T-helper 17 cell (primary cell): ENCODE results near the gene KLHDC7B. TPM values are rescaled to one million over a fixed set of nuclear protein-coding genes. Genes with fewer than 3 reads are reported as not detected.
"Not testable (repeated sequence)": the region's sequence is repeated elsewhere in the genome, so short reads cannot be mapped to it uniquely, and the experiment has no call there.

Experiments used
- ATAC-seq: fragments of 150-1000 bp; cut with Tn5 transposase; 2 replicates; pipeline ENCODE4 v1.10.0; 2021; ENCODE audit warnings: mild to moderate bottlenecking, moderate library complexity
- DNase-seq, 3 donors: peaks; one replicate each; pipeline versions ENCODE4 v3.0.0 to v3.0.0-alpha.2; 2020 to 2021
- H3K9me3 ChIP-seq: one replicate; pipeline ENCODE4 v1.7.0; 2013; ENCODE audit warnings: low read length, mild to moderate bottlenecking; ENCODE audit not compliant: control insufficient read depth, poor library complexity, severe bottlenecking
- H3K27ac Mint-ChIP-seq: one replicate; pipeline ENCODE4 v1.8.0; 2022; ENCODE audit warnings: mild to moderate bottlenecking, moderate library complexity, mixed read lengths
- H3K27me3 Mint-ChIP-seq: one replicate; pipeline ENCODE4 v1.8.0; 2022; ENCODE audit warnings: mixed read lengths
- H3K36me3 Mint-ChIP-seq: one replicate; pipeline ENCODE4 v1.8.0; 2022; ENCODE audit warnings: low read depth, mixed read lengths
- H3K4me1 Mint-ChIP-seq: one replicate; pipeline ENCODE4 v1.8.0; 2022; ENCODE audit warnings: mild to moderate bottlenecking, mixed read lengths
- H3K4me3 Mint-ChIP-seq: one replicate; pipeline ENCODE4 v1.8.0; 2022; ENCODE audit warnings: mild to moderate bottlenecking, moderate library complexity, mixed read lengths
- total RNA-seq, 4 donors: library from RNA in 2 of 4; stranded (reverse) in 2 of 4; gene quantifications; one replicate each; pipeline ENCODE4 v1.2.3 and lab custom pipeline; 2022 to 2026

KLHDC7B gene
- total RNA-seq, 2 donors from 2014 or later: 3.8 to 5.1 TPM

DNA sequence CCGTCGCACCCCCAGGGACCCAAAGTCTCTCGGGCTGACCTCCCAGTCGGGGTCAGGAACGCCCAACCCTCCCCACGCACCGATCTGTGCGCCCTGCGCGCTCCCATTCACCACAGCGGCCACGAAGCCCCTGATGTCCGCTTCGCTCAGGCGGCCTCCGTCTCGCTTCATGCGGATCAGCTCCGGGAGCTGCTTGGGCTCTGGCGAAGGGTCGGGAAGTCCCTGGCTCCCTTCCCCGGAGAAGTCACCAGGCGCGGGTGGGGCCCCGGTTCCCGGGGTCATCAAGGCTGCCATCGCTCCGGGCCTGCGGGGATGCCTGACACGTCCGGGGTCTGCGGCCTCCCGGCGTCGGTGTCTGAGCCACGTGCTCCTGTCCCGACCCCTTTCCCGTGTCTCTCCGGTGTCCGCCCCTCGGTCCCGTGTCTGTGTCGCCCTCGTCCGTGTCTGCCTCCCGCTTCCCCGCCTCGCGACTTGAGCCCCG is 16.2 kb upstream of the KLHDC7B start:
- no peaks in the 10 kb centered on the region for H3K9me3 ChIP-seq
- Mint-ChIP-seq H3K27me3 (no peaks in the 10 kb centered on the region), H3K4me1 (peaks cover 35% of the 10 kb centered on the region), H3K4me3 (peak overlapping the region; percentile 82), H3K36me3 (peaks cover 2% of the 10 kb centered on the region), H3K27ac (no peak overlapping the region)
- DNase-seq (no peak), ATAC-seq (no peak)

DNA sequence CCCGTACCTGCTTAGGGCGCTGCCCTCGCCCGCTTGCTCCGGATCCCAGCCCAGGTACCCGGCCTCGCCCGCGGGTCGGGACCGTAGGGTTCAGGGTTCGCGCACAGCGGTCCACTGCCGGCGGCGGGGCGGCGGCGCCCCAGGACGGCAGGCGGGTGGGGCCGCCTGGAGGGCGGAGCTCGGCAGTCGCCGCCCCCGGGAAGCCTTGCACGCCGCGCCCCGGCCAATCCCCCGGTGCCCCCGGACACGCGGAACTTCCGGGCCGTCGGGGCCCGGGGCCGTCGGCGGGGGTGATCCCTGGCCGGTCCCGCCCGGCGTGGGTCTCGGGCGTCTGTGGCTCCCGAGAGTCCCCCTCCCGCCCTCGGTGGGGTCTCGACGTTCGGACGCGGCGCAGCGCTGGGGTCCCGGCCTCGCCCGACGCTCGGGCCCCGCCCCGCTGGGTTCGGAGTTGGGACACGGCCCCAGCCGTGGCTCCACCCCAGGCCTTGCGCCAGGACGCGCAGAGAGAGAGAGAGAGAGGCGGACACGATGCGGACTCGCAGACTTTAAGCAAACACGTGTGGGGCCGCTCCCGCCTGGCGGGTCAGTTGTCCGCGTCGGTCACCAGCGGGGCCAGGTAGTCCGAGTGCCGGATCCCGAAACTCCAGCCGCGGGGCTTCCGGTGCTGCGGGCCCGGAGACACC is 15.7 kb upstream of the KLHDC7B start, which contains the start of gene TYMP:
TSS of gene TYMP (minus strand) at position 116 of the 683 bp plus-strand sequence. CDS start 303 bp downstream, outside the sequence.
- Mint-ChIP-seq H3K36me3 (peaks cover 2% of the 10 kb centered on the region), H3K4me1 (peaks cover 32% of the 10 kb centered on the region), H3K4me3 (peak within 1 kb of the TSS; percentile 95), H3K27ac (peak within 1 kb of the TSS; percentile 96), H3K27me3 (no peaks in the 10 kb centered on the region)
- DNase-seq (peak; percentile 44 to 71 (median 60)), ATAC-seq (peak; percentile 4)
- H3K9me3 ChIP-seq: no peaks in the 10 kb centered on the region

DNA sequence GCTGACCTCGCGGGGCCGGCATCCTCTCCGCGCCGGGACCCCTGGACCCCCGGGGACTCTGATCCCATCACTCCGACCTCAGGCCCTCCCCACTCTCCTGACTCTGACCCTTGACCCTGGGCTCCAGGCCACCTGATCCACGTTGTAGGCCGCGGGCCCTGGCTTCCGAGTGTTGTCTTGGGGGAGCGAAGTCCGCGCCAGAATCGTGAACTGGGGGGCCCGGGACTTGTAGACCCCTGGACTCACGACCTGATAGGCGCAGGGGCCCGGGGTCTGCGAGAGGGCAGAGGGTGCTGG is 15.2 kb upstream of the KLHDC7B start:
- Mint-ChIP-seq H3K4me1 (peaks cover 30% of the 10 kb centered on the region), H3K27me3 (no peaks in the 10 kb centered on the region), H3K4me3 (peak overlapping the region; percentile 95), H3K36me3 (peaks cover 2% of the 10 kb centered on the region), H3K27ac (peak overlapping the region; percentile 96)
- H3K9me3 ChIP-seq: no peaks in the 10 kb centered on the region
- ATAC-seq: no peak
- no peak for DNase-seq

DNA sequence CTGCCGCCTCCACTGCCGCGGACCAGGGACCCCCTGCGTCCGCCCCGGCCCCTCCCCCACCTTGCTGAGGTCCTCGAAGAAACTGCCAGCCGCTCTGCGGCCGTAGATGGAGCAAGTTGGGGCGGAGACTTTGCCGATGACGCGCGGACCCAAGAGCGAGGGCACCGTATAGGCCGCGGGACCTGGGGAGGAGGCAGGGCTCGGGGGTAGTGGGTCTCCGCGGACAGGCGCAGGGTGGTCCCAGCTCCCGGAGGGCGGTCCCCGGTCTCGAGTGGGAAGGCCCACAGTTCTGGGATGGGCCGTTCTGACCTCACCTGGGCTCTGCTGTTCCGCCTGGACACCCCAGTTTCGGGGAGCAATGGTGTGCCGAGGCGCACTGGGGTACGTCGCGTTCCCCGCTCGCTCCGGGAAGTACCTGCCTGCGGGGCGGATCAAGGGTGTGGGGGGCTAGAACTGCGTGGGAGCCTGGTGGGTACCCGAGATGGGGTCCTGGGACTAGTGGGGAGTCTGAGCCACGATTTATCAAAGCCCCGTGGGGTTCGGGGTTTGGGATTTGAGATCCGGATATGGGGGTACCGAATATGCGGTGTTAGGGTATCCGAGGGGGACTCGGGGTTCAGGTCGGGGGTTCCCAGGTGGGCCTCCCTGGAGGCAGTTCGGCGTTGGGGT is 14.7 kb upstream of the KLHDC7B start:
- Mint-ChIP-seq H3K36me3 (peaks cover 2% of the 10 kb centered on the region), H3K27me3 (no peaks in the 10 kb centered on the region), H3K4me1 (peaks cover 30% of the 10 kb centered on the region), H3K27ac (peak overlapping the region; percentile 96), H3K4me3 (peak overlapping the region; percentile 95)
- DNase-seq (peak; percentile 60 to 62 (median 61)), ATAC-seq (peak; percentile 60)
- no peaks in the 10 kb centered on the region for H3K9me3 ChIP-seq

DNA sequence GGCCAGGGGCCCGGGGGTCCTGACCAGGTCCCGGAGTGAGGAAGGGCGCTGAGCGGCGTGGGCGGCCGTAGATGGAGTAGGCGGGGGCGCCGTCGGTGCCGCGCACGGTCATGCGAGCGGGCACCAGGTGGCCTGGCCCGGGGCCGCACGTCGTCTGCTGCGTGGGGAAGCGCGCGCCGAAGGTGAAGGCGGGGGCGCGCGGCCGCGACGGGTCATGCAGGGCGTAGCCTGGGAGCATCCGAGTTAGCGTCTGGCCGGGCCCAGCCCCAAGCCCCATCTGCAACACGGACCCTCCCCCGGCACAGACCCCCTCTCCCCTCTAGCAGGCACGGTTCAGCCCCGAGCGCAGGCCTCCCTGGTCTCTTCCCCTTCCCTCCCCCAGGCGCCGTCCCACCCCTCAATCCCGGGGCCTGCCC is 14.1 kb upstream of the KLHDC7B start:
- Mint-ChIP-seq H3K4me1 (peaks cover 30% of the 10 kb centered on the region), H3K36me3 (peaks cover 2% of the 10 kb centered on the region), H3K27ac (peak overlapping the region; percentile 96), H3K27me3 (no peaks in the 10 kb centered on the region), H3K4me3 (peak overlapping the region; percentile 95)
- DNase-seq: peak; percentile 44 to 56 (median 46)
- peak; percentile 57 for ATAC-seq
- H3K9me3 ChIP-seq: no peaks in the 10 kb centered on the region

DNA sequence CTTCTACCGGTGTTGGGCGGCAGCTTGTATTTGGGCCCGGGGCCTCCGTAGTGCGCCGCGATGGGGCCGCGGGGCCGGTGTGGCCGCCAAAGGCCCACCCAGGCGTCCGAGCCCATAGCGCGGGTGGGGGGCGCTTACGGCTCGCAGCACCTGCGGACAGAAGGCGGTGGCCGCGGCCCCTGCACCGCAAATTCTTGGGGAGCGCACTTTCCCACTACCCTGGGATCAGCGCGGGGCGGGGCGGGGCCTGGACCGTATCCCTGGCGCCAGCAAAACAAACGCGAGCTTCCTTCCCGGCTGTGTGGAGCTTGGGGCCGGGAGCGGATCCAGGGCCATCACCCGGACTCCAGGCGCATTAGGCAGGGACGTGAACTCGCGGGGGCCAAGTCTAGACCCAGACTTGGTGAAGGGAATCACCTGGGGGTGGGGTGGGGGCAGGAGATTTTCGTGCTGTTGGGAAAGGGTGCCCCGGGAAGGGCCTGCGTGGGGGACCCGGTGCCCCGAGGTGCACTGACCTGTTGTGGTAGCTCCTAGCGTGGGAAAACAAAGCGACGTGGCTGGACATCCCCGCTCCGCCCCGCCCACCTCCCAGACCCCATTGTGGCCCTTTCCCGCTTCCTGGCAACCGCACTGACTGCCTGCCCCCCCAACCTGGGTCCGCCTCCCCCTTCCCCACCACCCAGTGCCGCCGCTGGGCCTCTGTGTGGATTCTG is 13.6 kb upstream of the KLHDC7B start:
- Mint-ChIP-seq H3K36me3 (peaks cover 2% of the 10 kb centered on the region), H3K27ac (peak overlapping the region; percentile 96), H3K4me1 (peaks cover 25% of the 10 kb centered on the region), H3K27me3 (no peaks in the 10 kb centered on the region), H3K4me3 (peak overlapping the region; percentile 95)
- no peaks in the 10 kb centered on the region for H3K9me3 ChIP-seq
- ATAC-seq (no peak), DNase-seq (no peak)

DNA sequence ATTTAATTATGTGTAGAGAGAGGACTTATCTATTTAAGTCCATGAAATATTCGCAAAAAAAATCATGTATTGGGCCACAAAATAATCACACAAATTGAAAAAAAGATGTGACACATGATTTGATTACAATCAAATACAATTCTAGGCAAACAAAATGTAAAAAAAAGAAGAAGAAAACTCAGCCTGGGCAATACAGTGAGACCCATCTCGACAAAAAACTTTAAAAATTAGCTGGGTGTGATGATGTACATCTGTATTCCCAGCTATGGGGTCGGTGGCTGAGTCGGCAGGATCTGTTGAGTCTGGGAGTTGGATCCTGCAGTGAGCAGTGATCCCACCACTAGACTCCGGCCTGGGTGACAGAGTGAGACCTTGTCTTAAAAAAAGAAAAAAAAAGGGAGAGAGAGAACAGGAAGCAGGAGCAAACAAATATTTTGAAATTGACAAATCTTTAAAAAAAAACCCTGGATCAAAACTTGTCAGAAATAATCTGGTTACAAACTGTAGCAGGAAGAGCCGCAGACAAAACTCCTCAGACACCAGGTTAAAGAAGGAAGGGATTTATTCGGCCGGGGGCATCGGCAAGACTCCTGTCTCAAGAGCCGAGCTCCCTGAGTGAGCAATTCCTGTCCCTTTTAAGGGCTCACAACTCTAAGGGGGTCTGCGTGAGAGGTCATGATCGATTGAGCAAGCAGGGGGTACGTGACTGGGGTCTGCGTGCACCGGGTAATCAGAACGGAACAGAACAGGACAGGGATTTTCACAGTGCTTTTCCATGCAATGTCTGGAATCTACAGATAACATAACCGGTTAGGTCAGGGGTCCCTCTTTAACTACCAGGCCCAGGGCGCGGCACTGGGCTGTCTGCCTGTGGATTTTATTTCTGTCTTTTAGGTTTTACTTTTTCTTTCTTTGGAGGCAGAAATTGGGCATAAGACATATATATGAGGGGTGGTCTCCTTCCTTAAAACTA is 12.6 kb upstream of the KLHDC7B start:
- no peak for DNase-seq

DNA sequence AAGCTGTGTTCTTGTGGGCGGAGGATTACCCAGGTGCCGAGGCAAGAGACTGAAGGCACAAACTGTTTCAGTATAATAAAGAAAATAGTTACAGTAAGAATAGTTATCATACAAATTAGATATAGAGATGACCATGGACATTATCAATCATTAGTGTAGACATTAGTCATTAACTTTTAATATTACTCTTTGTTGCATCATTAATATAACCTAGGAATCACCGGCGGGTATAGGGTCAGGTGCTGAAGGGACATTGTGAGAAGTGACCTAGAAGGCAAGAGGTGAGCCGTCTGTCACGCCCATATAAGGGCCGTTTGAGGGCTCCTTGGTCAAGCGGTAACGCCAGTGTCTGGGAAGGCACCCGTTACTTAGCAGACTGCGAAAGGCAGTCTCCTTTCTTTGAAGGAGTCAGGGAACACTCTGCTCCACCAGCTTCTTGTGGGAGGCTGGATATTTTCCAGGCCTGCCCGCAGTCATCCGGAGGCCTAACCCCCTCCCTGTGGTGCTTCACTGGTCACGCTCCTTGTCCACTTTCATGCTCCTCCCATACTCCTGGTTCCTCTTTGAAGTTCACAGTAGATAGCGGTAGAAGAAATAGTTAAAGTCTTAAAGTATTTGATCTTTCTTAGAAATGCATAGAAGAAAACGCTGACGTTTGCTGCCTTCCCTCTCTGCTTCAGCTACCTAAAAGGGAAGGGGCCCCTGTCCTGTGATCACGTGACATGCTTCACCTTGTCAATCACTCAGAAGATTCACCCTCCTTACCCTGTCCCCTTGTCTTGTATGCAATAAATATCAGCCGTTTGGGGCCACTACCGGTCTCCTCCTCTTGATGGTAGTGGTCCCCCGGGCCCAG is 11.6 kb upstream of the KLHDC7B start:
- not testable (repeated sequence) for H3K9me3 ChIP-seq, H3K36me3 Mint-ChIP-seq, DNase-seq, H3K27me3 Mint-ChIP-seq, ATAC-seq
- H3K4me3 Mint-ChIP-seq: peak overlapping the region; percentile 45
- peak overlapping the region; percentile 96 for H3K27ac Mint-ChIP-seq
- peaks cover 25% of the 10 kb centered on the region for H3K4me1 Mint-ChIP-seq

More for the DNA sequence above, 12.6 kb upstream of the KLHDC7B start:
- Mint-ChIP-seq H3K4me1 (peaks cover 24% of the 10 kb centered on the region), H3K36me3 (peaks cover 2% of the 10 kb centered on the region), H3K27ac (peak overlapping the region; percentile 96), H3K27me3 (no peaks in the 10 kb centered on the region), H3K4me3 (peak overlapping the region; percentile 95)
- no peaks in the 10 kb centered on the region for H3K9me3 ChIP-seq
- no peak for ATAC-seq

DNA sequence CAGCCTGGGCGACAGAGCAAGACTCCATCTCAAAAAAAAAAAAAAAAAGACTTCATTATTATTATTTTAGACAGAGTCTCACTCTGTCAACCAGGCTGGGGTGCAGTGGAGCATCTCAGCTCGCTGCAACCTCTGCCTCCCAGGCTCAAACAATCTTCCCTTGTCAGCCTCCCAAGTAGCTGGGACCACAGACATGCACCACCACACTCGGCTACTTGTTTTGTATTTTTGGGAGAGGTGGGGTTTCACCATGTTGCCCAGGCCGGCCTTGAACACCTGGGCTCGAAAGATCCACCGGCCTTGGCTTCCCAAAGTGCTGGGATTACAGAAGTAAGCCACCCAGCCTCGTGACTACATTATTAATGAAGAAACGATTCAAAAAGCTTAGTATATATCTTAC is 10.6 kb upstream of the KLHDC7B start:
- no peaks in the 10 kb centered on the region for H3K9me3 ChIP-seq
- no peak overlapping the region for H3K4me3 Mint-ChIP-seq
- no peak for DNase-seq
- no peak overlapping the region for H3K27ac Mint-ChIP-seq
- peaks cover 33% of the 10 kb centered on the region for H3K4me1 Mint-ChIP-seq
- ATAC-seq: no peak
- peaks cover 2% of the 10 kb centered on the region for H3K36me3 Mint-ChIP-seq
- H3K27me3 Mint-ChIP-seq: no peaks in the 10 kb centered on the region

DNA sequence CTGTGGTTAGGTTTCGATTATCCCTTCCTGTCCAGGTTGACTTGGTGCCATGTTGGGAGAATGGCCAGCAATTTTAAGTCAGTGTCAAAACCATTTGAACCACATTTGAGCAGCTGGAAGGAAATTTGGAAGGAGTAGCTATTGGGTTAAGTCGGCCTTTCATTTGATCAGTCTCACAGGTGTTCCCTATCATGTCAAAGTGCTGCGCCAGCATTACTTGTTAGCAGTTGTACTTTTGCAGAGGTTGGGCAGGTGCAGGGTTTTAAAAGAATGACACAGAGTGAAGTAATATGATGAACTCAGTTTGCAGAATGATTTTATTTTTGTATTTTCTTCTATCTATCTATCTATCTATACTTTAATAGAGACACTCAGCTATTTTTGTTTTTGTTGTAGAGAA is 9.5 kb upstream of the KLHDC7B start:
- no peak overlapping the region for H3K27ac Mint-ChIP-seq
- no peak overlapping the region for H3K4me3 Mint-ChIP-seq
- ATAC-seq (no peak), DNase-seq (no peak)
- no peaks in the 10 kb centered on the region for H3K9me3 ChIP-seq
- H3K36me3 Mint-ChIP-seq: peaks cover under 1% of the 10 kb centered on the region
- no peaks in the 10 kb centered on the region for H3K27me3 Mint-ChIP-seq
- H3K4me1 Mint-ChIP-seq: peaks cover 38% of the 10 kb centered on the region

DNA sequence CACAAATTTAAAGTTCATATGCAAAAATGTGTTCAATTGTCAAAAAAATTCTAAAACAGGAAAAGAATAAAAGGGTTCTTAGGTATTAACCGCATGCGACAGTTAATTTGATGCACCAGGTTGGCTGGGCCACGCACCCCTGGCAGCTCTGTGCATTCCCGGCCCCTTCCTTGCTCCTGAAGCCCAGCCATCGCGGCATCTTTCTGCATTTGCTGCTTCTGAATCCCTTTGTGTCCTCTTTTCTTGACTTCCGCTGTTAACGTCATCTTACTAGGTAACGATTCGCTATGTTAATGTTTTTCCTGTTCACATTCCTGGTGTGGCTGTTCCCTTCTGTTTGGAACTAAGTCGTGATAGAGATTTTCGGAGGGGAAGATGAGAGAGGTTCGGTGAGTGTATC is 7.9 kb upstream of the KLHDC7B start:
- peaks cover 39% of the 10 kb centered on the region for H3K4me1 Mint-ChIP-seq
- H3K27me3 Mint-ChIP-seq: no peaks in the 10 kb centered on the region
- no peaks in the 10 kb centered on the region for H3K9me3 ChIP-seq
- H3K36me3 Mint-ChIP-seq: no peaks in the 10 kb centered on the region
- no peak for DNase-seq
- H3K27ac Mint-ChIP-seq: peak overlapping the region; percentile 100
- no peak for ATAC-seq
- H3K4me3 Mint-ChIP-seq: peak overlapping the region; percentile 66

DNA sequence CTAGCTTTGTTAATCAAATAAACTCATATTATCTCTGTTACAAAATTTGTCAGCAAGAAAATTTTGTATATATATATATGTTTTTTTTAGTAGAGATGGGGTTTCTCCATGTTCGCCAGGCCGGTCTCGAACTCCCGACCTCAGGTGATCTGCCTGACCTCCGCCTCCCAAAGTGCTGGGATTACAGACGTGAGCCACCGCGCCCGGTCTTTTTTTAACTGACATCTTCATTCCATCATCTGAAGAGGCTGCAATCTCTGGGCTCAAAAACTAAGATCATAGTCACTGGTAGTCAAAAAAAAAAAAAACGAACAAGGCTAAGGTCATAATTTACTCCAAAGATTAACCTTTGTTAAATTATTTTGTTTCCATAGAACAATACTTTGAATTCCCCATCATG is 5.3 kb upstream of the KLHDC7B start:
- ATAC-seq (no peak), DNase-seq (no peak)
- no peaks in the 10 kb centered on the region for H3K27me3 Mint-ChIP-seq
- no peaks in the 10 kb centered on the region for H3K36me3 Mint-ChIP-seq
- no peak overlapping the region for H3K4me3 Mint-ChIP-seq
- H3K27ac Mint-ChIP-seq: peak overlapping the region; percentile 100
- no peaks in the 10 kb centered on the region for H3K9me3 ChIP-seq
- peaks cover 33% of the 10 kb centered on the region for H3K4me1 Mint-ChIP-seq
